Amniotic epithelial cell (primary cell): ENCODE results near the gene PPP2R5E.

Source experiments
- DNase-seq: peaks from one replicate; pipeline ENCODE4 v3.0.0-alpha.2; 2010; ENCODE audit warnings: low read depth

PPP2R5E gene

GRCh38 chr14:63432228-63432627 lies 110.9 kb downstream of the PPP2R5E start:
- DNase-seq = no peak

- no peak for DNase-seq
These were observed 111.7 kb downstream of the PPP2R5E start for GRCh38 chr14:63431466-63431865.

GRCh38 chr14:63428486-63428885 lies 114.7 kb downstream of the PPP2R5E start:
- DNase-seq = no peak

- no peak for DNase-seq
These were observed 116.3 kb downstream of the PPP2R5E start for GRCh38 chr14:63426838-63427352.

DNA sequence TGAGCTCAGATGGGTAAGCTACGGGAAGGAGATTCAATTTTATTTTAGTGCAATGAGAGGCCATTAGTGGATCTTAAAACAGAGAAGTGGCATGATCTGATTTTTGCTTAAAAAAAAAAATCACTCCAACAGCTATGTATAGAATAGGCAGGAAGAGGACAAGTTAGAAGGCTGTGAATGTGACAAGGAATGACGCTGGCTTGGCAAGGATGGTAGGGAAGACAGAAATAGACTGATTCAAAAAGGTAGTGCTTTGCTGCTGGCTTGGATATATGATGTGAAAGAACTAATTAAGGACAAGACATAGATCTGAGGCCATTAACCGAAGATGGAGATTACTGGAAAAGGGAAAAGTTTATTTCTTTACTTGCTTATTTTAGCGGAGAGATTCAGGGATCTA lies 119.3 kb downstream of the PPP2R5E start:
- no peak for DNase-seq

- DNase-seq = no peak
These were observed 119.8 kb downstream of the PPP2R5E start for GRCh38 chr14:63423381-63423780.

DNA sequence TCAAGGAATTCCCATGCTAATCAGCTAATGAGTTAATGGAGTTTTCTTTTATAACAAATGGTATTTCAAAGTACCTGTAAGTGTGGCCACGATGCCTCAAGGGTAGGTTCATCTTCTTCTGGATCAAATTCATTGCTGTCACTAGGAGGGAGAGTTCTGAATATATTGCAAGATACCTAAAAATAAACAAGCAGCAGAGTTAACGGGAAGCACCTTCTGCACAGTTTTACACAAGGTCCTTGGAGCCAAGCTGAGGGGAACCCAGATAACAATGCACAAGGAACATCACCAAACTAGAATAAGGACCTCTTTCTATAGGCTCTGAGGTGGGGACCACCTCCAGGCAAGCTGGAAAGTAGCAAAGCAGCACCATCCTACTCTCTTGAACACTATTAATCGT lies 121.3 kb downstream of the PPP2R5E start:
- DNase-seq = no peak

GRCh38 chr14:63421226-63421625 lies 122.0 kb downstream of the PPP2R5E start:
- no peak for DNase-seq

- DNase-seq = no peak
These were observed 125.2 kb downstream of the PPP2R5E start for GRCh38 chr14:63418020-63418419.

DNA sequence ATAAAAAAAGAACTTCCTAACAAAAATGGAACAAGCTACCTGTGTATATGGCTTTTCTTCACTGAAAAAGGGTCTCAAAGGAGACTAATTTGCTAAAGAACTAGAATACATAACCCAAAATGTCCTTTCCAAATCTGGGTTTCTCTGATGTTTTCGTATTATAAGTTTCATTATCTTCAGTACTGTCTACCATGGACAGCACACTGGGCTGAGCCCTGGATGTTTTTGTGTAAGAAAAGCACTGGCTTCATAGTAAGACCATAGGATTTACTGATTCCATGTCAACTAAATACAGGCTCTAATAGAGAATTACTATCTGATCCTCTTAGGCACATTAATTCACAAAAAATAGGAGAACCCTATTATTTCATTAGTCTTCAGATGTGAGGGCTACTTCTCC lies 130.2 kb downstream of the PPP2R5E start:
- peak; percentile 26 for DNase-seq

DNA sequence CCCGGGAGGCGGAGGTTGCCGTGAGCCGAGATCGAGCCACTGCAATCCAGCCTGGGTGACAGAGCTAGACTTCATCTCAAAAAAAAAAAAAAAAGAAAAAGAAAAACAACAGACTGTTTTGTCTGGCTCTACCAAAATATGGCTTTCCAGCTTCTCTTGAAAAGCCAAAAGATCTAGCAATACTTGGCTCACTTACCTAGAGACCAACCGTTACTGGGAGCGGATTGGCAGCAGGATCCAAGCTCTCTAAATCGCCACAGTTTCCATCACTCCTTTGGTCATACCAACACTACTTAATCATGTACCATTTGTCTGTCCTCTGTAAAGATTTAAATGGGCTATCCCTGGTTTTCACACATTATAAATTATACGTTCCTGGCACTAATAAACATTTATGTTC lies 136.8 kb downstream of the PPP2R5E start:
- DNase-seq = no peak

DNA sequence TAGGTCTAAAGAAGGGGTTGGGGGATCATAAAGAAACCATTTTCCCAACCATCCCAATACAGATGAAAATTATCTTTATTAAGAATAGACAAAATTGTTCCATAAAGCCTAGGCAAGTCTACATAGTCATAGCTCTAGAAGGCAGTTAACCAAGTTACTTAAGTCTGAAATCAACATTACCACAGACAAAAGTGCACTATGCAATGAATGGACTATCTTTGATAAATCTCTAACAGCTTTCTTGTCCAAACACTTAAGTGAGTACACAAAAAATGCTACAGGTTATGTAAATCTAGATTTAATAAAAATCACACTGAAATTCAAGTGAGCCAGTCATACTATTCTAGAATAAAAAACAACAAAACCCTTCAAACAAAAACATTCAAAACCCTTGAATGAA lies 137.5 kb downstream of the PPP2R5E start:
- DNase-seq = no peak

- no peak for DNase-seq
These were observed 138.3 kb downstream of the PPP2R5E start for GRCh38 chr14:63404906-63405305.

GRCh38 chr14:63401646-63402045 lies 141.5 kb downstream of the PPP2R5E start:
- no peak for DNase-seq

DNA sequence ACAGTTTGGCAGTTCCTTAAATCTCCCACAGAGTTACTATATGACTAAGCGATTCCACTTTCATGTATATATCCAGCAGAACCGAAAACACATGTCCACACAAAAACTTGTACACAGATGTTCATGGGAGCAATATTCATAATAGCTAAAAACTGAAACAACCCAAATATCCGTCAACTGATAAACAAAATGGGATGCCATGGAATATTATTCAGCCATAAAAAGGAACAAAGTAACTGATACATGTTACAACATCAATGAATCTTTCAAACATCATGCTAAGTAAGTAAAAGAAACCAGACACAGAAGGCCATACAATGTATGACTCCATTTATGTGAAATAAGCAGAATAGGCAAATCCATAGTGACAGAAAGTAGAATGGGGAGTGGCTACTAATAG lies 144.2 kb downstream of the PPP2R5E start:
- no peak for DNase-seq

DNA sequence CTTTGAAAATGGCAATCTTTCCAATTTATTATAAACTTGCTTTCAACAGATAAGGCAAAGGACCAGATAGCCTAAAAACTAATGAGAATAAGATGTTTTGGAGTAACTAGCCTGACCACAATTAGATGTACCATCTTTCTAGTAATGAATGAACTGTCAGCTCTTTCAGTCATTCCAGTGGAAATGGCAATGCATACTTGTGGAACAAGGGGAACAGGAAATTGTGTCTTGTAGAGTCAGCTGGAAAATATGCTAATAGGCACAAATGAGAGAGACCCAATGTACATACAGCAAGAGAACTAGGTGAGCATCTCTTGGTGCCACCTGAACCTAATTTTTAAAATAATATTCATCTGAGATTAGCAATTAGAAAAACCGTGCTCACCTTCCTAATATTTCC lies 148.3 kb downstream of the PPP2R5E start:
- DNase-seq = no peak

- no peak for DNase-seq
These were observed 148.7 kb downstream of the PPP2R5E start for GRCh38 chr14:63394432-63394831.

- DNase-seq = no peak
These were observed 150.2 kb downstream of the PPP2R5E start for GRCh38 chr14:63393012-63393411.

- DNase-seq = no peak
These were observed 150.9 kb downstream of the PPP2R5E start for GRCh38 chr14:63392236-63392635.

GRCh38 chr14:63388766-63389431 lies 154.3 kb downstream of the PPP2R5E start:
- peak; percentile 47 for DNase-seq

DNA sequence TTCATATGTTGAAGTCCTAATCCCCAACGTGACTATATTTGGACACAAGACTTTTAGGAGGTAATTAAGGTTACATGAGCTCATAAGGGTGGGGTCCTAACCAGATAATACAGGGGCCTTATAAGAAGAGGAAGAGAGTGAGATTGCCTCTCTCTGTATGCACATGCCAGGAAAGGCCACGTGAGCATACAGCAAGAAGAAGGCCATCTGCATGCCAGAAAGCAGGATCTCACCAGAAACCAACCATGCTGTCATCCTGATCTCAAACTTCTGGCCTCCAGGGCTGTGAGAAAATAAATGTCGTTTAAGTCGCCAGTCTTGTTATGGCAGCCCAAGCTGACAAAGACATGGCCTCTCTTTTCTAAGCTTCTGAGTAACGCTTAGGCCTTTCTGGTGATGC lies 155.5 kb downstream of the PPP2R5E start:
- DNase-seq = no peak

GRCh38 chr14:63383776-63384367 lies 159.3 kb downstream of the PPP2R5E start:
- no peak for DNase-seq

GRCh38 chr14:63378444-63378843 lies 164.7 kb downstream of the PPP2R5E start:
- no peak for DNase-seq

DNA sequence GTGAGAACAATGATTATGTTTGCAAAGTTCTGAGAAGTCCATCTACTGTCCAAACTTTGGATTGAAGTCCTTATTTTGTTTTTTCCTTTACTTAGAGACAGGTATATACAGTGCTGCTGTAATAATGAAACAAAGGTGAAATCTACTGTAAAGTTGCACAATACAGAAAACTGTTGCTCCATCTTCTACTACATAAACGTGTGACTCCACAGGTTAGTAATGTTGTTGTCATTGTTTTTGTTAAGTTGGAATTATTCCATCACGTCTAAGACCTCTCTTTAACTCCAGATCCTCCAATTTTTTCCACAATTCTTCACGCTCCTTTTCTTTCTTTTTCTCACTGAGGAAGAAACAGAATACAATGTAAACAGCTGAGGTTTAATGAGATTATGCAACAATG lies 167.4 kb downstream of the PPP2R5E start:
- DNase-seq = peak; percentile 65
